IPS-NIHi7 (cell line): Measurements from ENCODE around the gene DHCR24.

Experiments
- DNase-seq: peaks from one replicate; pipeline ENCODE4 v3.0.0; 2012; ENCODE audit warnings: mixed read lengths; ENCODE audit errors: extremely low spot score

The DHCR24 gene

DNA sequence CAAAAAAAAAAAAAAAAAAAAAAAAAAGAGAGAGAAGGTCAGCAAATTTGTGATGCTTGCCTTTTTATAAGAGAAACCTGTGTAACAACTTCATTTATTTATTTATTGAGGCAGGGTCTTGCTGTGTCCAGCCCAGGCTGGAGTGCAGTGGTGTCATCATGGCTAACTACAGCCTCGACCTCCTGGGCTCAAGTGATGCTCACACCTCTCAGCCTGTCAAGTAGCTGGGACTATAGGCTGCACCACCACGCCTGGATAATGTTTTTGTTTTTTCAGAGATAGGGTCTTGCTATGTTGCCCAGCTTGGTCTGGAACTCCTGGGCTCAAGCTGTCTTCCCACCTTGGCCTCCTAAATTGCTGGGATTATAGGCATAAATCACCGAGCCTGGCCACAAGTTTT is 42.4 kb downstream of the DHCR24 start:
- no peak for DNase-seq

- DNase-seq: no peak
Observed at GRCh38 chr1:54843449-54843848, 43.5 kb downstream of the DHCR24 start.

GRCh38 chr1:54842963-54843362 is 44.0 kb downstream of the DHCR24 start:
- no peak for DNase-seq

DNA sequence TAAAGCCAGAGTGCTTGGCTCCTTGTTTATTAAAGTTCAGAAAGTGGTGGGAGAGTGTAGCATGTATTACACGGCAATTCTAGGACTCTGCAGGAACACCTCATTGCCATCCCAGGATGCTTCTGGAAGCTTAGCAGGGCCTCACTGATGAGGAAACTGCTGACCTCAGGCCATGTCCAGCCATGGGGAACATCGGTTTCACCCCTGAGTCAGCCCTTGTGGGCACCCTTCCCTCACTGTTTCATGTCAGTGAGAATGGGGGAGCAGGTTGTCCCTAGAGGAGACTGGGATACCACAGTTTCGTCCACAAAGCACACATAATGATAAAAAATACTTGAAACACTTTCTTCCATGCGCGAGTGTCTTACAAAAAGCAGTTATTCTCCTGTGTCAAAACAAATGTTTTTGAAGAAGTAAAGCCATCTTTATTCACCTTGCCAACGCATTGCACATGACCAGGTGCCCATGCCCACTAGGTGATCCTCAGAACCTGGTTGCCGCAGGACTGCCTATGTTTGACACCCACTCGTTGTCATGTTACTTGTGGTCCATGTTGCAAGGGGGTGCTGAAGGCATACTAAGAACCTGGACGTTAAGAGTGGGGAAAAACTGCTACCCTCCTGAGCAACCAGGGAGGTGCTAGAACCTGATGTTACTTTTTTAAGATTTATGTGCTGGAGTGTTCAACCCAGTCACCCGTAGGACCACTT is 44.6 kb downstream of the DHCR24 start:
- DNase-seq: no peak

GRCh38 chr1:54839824-54840223 is 47.2 kb downstream of the DHCR24 start:
- no peak for DNase-seq

DNA sequence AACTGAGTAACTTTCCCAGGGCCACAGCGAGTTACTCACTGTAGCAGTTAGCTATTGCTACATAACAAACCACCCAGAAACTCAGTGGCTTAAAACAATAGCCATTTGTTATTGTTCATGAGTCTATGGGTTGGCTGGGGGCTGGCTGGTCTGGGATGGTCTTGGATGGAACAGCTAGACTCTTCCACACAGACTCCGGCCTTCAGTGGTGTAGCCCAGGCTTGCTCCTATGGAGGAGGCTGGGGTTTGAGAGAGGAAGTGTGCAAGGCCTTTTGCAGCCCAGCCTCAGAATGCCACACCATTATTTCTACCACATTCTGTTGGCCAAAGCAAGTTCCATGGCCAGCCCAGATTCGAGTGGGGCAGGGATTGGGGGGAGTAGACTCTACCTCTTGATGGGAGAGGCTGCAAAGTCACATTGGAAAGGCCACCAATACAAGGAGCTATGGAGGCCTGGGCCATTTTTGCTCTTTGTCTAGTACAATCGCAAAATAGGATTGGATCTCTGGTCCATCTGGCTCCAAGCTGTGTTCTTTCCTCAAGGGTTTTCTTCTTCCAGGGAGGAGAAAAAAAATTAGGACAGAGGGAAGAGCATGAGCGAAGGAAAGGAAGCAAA is 48.3 kb downstream of the DHCR24 start:
- no peak for DNase-seq

GRCh38 chr1:54837002-54837853 is 49.8 kb downstream of the DHCR24 start:
- no peak for DNase-seq

GRCh38 chr1:54836594-54836993 is 50.4 kb downstream of the DHCR24 start:
- no peak for DNase-seq

- DNase-seq: no peak
Observed at GRCh38 chr1:54835970-54836369, 51.0 kb downstream of the DHCR24 start.

- no peak for DNase-seq
Observed at GRCh38 chr1:54835131-54835898, 51.7 kb downstream of the DHCR24 start.

DNA sequence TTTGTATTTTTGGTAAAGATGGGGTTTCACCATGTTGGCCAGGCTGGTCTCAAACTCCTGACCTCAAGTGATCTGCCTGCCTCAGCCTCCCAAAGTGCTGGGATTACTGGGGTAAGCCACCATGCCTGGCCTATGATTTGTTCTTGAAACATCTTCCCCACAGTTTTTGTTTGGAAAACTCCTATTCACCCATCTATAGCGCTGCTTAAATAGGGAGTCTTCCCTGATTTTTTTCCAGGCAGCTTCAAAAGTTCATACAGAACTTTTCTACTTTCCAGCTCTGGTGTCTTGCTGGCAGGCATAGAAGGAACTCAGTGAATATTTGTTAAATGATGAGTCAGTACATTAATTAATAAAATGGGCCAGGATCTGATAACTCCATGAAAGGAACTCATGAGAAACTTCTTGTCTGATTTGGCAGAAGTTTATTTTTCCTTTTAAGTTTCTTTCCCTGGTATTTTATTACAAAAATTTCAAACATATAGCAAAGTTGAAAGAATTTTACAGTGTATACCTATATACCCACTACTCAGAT is 52.9 kb downstream of the DHCR24 start:
- DNase-seq: no peak

GRCh38 chr1:54833121-54833520 is 53.9 kb downstream of the DHCR24 start:
- DNase-seq: no peak

DNA sequence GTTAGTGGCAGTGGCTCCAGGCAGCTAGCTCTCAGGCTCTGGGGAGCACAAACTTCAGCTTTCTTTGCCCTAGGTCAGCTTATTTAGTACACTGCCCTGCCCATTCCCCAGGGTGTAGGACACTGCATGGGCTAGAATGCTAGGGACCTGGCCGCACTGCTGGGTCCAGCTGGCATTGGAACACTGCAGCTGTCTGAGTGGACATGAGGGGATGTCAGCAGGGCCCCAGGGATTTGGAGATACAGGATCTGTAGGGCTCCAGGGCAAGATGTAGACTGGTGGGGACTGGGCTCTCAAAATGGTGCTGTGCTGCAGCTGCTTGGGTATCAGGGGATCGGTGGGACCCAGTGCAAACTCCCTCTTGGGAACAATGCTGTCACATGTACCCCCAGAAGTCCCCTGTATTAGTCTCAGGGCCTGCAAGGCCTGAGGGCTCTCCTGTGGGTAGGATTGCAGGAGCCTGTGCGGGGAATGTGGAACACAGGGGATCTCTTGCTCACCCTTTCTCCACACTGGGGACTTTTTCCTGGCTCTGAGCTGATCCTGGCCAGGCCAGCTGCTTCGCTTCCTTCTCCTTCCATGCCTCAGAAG is 60.7 kb downstream of the DHCR24 start:
- DNase-seq: no peak

DNA sequence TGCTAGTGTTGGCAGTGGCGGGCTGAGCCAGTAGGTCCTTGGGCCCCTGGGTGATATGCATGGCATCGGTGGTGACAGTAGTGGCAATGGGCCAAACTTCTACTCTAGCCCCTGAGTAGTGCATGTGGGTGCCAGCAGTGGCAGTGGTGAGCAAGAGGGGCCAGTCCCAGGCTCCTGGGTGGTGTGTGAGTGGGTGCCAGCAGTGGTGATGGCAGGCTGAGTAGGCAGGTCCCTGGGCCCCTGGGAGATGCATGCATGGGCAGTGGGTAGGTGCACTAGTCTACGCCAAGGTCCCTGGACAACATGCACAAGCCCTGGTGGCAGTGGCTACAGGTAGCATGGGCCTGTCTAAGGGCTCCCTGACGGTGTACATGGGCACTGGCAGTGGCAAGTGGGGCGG is 61.3 kb downstream of the DHCR24 start:
- no peak for DNase-seq

- no peak for DNase-seq
Observed at GRCh38 chr1:54823670-54824069, 63.3 kb downstream of the DHCR24 start.

DNA sequence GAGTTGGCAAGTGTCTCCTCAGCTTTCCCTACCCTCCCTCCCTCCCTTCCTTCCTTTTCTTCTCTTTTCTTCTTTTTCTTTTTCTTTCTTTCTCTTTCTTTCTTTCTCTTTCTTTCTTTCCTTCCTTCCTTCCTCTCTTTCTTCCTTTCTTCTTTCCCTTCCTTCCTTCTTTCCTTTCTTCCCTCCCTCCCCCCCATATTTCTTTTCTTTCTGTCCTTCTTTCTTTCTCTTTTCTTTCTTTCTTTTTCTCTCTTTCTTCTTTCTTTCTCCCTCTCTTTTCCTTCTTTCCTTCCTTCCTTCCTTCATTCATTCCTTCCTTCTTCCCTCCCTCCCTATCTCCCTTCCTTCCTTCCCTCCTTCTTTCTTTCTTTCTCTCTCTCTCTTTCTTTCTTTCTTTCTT is 67.3 kb downstream of the DHCR24 start:
- DNase-seq: no peak

- DNase-seq: no peak
Observed at GRCh38 chr1:54819195-54819536, 67.8 kb downstream of the DHCR24 start.

GRCh38 chr1:54818461-54819194 is 68.4 kb downstream of the DHCR24 start:
- DNase-seq: no peak

DNA sequence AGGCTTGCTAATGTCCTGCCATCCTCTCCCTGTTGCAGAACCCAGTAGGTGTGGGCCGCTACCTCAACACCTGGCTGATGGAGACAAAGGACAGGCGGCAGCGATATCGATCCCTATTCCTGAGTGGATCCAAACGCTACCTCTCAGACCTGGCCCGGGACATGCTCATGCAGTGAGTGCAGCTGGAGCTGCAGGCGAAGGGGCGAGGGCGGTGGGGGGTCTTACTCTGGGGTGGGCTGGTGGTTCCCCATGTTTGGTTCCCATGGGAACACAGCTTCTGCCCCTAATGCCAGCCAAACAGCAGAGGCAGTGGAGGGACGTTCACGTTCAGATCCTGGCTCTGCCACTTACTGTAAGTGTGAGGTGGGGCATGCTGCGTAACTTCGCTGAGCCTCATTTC is 70.0 kb downstream of the DHCR24 start:
- no peak for DNase-seq

DNA sequence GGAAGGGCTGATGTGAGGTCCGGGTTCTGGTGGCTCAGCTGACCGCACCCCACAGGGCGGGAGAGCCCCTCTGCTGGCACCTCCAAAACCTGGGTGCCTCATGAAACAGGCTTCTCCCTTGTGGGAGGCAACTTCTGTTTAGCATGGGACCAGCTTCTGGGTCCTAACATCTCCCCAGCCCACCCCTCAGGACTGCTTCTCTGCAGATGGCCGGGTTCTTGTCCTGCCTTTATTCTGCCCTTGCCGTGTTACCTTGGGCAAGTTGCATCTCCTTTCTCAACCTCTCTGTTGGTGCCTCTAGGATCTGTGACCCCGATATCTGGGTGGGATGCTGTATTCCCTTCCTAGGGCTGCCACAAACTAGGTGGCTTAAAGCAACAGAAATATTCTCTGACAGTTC is 70.9 kb downstream of the DHCR24 start:
- no peak for DNase-seq
